ENCODE results near the gene PDK2. TPM values are rescaled to one million over a fixed set of nuclear protein-coding genes. Genes with fewer than 3 reads are reported as not detected.

The PDK2 gene
- total RNA-seq, 6 experiments from 2014 or later: 26.6 to 35.6 (median 29.6) TPM

DNA sequence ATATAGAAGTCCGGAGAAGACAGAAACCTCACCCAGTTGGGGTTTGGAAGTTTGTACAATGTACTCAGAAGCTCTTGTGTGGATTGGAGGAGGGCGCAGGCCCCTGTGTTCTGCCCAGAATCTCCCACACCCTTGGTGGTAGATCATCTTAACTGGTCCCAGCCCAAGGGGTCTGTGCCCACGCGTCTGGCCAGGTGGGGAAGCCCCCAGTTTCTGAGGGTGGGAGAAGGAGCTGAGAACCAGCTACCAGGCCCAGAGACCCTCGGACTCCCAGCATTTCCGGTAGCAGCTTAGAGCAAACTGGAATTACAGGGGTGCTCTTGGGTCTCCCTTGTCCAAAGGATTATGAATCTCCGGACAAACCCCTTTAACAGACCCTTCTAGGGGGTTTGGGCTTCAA is 57.6 kb downstream of the PDK2 start:
- Mint-ChIP-seq H3K4me3 (peak overlapping the region; percentile 92), H3K36me3 (ENCODE audit: low read depth) (no peaks in the 10 kb centered on the region), H3K27me3 (ENCODE audit: insufficient read depth) (peaks cover 2% of the 10 kb centered on the region; the same call in 1 of the 2 replicates), H3K27ac (peak overlapping the region; percentile 97; the same call in 1 of the 2 replicates), H3K9me3 (no peaks in the 10 kb centered on the region), H3K4me1 (ENCODE audit: low read depth) (peaks cover 32% of the 10 kb centered on the region)
- DNase-seq: no peak
- TF ChIP-seq, protein P1, sequence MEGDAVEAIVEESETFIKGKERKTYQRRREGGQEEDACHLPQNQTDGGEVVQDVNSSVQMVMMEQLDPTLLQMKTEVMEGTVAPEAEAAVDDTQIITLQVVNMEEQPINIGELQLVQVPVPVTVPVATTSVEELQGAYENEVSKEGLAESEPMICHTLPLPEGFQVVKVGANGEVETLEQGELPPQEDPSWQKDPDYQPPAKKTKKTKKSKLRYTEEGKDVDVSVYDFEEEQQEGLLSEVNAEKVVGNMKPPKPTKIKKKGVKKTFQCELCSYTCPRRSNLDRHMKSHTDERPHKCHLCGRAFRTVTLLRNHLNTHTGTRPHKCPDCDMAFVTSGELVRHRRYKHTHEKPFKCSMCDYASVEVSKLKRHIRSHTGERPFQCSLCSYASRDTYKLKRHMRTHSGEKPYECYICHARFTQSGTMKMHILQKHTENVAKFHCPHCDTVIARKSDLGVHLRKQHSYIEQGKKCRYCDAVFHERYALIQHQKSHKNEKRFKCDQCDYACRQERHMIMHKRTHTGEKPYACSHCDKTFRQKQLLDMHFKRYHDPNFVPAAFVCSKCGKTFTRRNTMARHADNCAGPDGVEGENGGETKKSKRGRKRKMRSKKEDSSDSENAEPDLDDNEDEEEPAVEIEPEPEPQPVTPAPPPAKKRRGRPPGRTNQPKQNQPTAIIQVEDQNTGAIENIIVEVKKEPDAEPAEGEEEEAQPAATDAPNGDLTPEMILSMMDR (IDR thresholded peaks at IDR 0.05): no peak

DNA sequence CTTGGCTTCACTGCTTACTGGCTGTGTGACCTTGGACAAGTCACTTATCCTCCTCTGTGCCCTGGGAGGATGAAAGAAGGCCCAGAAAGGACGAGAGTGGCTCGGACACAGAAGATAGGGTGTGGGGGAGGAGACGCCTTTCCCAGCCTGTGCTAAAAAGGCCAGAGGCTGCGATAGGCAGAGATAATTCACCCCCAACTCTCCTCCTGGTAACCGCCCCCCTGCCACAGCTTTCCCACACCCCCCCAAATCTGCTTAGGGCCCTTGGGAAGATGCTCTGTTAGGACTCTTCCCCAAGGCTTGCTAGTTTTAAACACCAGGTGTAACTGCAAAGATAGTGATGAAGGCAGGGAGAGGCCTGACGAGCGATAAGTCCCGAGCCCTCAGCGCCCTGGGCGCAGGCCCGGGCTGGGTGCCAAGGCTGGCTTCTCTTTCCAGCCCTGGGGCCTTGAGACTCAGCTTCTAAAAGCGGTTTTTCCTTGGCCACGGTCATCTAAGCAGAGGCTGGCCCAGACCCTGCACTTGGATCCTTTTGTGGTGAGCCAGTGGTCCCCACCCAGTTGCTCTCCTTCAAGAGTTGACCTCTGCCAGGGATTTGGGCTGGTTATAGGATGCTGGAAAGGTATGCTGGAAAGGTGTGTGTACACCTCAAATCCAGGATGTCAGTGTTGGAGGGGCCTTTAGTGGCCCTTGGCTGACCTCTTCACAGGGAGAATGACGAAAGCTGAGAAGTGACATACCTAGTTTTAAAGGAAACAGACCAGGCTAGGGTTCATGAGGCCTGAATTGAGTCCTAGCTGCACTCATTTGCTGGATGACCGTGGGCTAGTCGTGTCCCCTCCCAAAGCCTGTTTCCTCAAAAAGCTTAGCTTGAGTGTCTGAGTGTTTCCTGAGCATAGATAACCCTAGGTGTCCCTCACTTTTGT is 58.8 kb downstream of the PDK2 start:
- Mint-ChIP-seq H3K4me1 (ENCODE audit: low read depth) (peaks cover 29% of the 10 kb centered on the region), H3K36me3 (ENCODE audit: low read depth) (no peaks in the 10 kb centered on the region), H3K27me3 (ENCODE audit: insufficient read depth) (no peaks in the 10 kb centered on the region; the same call in 1 of the 2 replicates), H3K4me3 (no peak overlapping the region), H3K9me3 (no peaks in the 10 kb centered on the region), H3K27ac (peak overlapping the region; percentile 7; the same call in 1 of the 2 replicates)
- no peak for DNase-seq
- TF ChIP-seq, protein P1 (IDR thresholded peaks at IDR 0.05): no peak

DNA sequence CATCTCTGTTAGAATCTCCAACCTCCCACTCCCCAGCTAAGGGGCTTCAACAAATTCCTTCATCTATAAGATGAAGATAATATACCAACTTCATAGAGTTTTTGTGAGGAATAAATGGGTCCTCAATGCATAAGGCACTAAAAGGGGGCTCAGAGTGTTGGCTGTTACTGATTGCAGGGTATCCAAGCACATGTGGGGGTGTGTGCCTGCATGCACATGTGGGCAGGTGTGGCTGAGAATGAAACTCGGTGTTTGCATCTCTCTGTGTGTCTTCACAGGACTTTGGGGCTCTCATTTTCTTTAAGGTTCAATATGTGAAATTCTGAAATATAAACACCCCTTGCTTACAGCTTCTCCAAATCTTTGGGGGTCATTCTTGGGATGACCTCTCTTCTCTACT is 59.5 kb downstream of the PDK2 start:
- H3K4me1 Mint-ChIP-seq (ENCODE audit: low read depth): peaks cover 29% of the 10 kb centered on the region
- H3K4me3 Mint-ChIP-seq: no peak overlapping the region
- H3K36me3 Mint-ChIP-seq (ENCODE audit: low read depth): no peaks in the 10 kb centered on the region
- DNase-seq: no peak
- H3K27me3 Mint-ChIP-seq (ENCODE audit: insufficient read depth): no peaks in the 10 kb centered on the region; the same call in 1 of the 2 replicates
- H3K27ac Mint-ChIP-seq: no peak overlapping the region; the same call in 1 of the 2 replicates
- H3K9me3 Mint-ChIP-seq: no peaks in the 10 kb centered on the region
- TF ChIP-seq, protein P1 (IDR thresholded peaks at IDR 0.05): no peak

DNA sequence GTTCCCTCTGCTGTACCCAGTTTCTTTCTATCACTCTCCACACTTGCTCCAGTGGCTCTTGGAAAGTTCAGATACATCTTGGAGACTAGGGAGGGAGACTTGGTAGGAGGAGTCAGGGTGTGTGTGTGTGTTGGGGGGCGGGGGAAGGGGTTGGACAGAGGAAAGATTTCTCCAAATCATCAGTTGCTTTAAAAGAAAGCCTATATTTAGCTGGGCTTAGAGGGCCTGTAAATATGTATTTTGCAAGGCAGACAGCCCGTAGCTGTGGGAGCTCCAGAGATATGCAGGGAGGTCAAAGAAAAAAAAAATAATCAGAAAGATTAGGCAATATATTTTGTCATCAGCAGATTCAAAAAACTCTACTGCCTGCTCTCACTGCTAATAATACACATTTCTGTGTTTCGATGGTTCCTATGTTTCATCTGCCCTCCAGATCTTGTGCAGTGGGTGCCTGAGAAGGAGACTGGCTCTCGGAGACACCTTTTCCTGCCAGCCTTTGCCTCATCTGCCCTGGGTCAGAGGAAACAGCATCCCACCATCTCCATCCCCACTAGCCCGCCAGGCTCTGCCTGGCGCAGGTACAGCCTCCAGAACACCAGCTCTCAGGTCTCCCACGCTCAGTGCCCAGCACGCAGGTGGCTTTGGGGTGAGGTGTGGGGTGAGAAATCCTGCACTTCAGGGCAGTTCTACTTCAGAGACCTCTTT is 60.1 kb downstream of the PDK2 start:
- Mint-ChIP-seq H3K27ac (peak overlapping the region; percentile 26), H3K36me3 (ENCODE audit: low read depth) (no peaks in the 10 kb centered on the region), H3K4me1 (ENCODE audit: low read depth) (peaks cover 29% of the 10 kb centered on the region), H3K27me3 (ENCODE audit: insufficient read depth) (no peaks in the 10 kb centered on the region; the same call in 1 of the 2 replicates), H3K9me3 (no peaks in the 10 kb centered on the region), H3K4me3 (no peak overlapping the region)
- no peak for DNase-seq
- TF ChIP-seq, protein P1 (IDR thresholded peaks at IDR 0.05): no peak

DNA sequence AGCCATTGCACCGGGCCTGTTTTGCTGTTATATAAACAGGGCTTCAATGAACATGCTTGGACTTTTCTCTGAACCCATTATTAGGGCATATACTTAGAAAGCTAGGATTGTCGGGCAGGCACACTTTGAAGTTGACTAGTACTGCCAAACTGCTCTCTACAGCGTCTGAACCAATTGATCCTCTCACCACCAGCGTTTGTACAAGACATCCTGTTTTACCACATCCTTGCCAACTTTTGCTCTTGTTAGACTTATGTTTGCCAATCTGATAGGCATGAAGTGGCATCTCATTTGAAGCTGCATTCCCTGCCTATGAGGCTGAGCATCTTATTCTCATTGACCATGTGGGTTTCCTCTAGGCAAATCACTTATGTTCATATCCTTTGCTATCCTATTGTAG is 62.7 kb downstream of the PDK2 start:
- TF ChIP-seq, protein P1 (IDR thresholded peaks at IDR 0.05): no peak
- H3K27ac Mint-ChIP-seq: no peak overlapping the region
- H3K9me3 Mint-ChIP-seq: no peaks in the 10 kb centered on the region
- H3K27me3 Mint-ChIP-seq (ENCODE audit: insufficient read depth): peaks cover 4% of the 10 kb centered on the region
- H3K4me3 Mint-ChIP-seq: no peak overlapping the region
- peaks cover 30% of the 10 kb centered on the region for H3K4me1 Mint-ChIP-seq (ENCODE audit: low read depth)
- no peaks in the 10 kb centered on the region for H3K36me3 Mint-ChIP-seq (ENCODE audit: low read depth)
- no peak for DNase-seq
